Measurements from ENCODE around the gene DCTD. TPM values are rescaled to one million over a fixed set of nuclear protein-coding genes. Genes with fewer than 3 reads are reported as not detected.

Gene DCTD
- total and polyA plus RNA-seq, 2 experiments from 2014 or later = 39.3 to 40.3 TPM

- TF ChIP-seq, protein P1, sequence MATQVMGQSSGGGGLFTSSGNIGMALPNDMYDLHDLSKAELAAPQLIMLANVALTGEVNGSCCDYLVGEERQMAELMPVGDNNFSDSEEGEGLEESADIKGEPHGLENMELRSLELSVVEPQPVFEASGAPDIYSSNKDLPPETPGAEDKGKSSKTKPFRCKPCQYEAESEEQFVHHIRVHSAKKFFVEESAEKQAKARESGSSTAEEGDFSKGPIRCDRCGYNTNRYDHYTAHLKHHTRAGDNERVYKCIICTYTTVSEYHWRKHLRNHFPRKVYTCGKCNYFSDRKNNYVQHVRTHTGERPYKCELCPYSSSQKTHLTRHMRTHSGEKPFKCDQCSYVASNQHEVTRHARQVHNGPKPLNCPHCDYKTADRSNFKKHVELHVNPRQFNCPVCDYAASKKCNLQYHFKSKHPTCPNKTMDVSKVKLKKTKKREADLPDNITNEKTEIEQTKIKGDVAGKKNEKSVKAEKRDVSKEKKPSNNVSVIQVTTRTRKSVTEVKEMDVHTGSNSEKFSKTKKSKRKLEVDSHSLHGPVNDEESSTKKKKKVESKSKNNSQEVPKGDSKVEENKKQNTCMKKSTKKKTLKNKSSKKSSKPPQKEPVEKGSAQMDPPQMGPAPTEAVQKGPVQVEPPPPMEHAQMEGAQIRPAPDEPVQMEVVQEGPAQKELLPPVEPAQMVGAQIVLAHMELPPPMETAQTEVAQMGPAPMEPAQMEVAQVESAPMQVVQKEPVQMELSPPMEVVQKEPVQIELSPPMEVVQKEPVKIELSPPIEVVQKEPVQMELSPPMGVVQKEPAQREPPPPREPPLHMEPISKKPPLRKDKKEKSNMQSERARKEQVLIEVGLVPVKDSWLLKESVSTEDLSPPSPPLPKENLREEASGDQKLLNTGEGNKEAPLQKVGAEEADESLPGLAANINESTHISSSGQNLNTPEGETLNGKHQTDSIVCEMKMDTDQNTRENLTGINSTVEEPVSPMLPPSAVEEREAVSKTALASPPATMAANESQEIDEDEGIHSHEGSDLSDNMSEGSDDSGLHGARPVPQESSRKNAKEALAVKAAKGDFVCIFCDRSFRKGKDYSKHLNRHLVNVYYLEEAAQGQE (IDR thresholded peaks at IDR 0.05; ENCODE audit: unreplicated experiment) = no peak
- TF ChIP-seq JUNB (IDR thresholded peaks at IDR 0.05; ENCODE audit: unreplicated experiment) = no peak
Measured at GRCh38 chr4:182929296-182929695, 12.1 kb upstream of the DCTD start (continued).

GRCh38 chr4:182928061-182928460 lies 10.9 kb upstream of the DCTD start:
- no peaks in the 10 kb centered on the region for H3K79me2 ChIP-seq (replicated peaks; ENCODE audit: insufficient read depth)
- no peaks in the 10 kb centered on the region for H3K27me3 ChIP-seq (ENCODE audit: insufficient read depth)
- H3K36me3 ChIP-seq (ENCODE audit: insufficient read depth) = no peaks in the 10 kb centered on the region
- H3K4me3 ChIP-seq = no peak overlapping the region
- Mint-ChIP-seq H3K4me1 (no peaks in the 10 kb centered on the region), H3K9me3 (no peaks in the 10 kb centered on the region), H3K36me3 (ENCODE audit: low read depth) (no peaks in the 10 kb centered on the region), H3K27ac (no peak overlapping the region), H3K4me3 (no peak overlapping the region), H3K27me3 (ENCODE audit: insufficient read depth, low read depth, poor library complexity) (peaks cover 2% of the 10 kb centered on the region)
- ATAC-seq (peak; percentile 53), DNase-seq (ENCODE audit: low spot score) (peak; percentile 81)
- no peak overlapping the region for H2AFZ ChIP-seq
- H3K4me2 ChIP-seq = no peak overlapping the region
- no peaks in the 10 kb centered on the region for H3F3A ChIP-seq (replicated peaks; ENCODE audit: low read depth)
- H4K20me1 ChIP-seq (replicated peaks; ENCODE audit: insufficient read depth) = no peaks in the 10 kb centered on the region
- H3K9me2 ChIP-seq (ENCODE audit: insufficient read depth) = no peaks in the 10 kb centered on the region
- no peak overlapping the region for H3K27ac ChIP-seq (ENCODE audit: low read depth)
- no peak for TF ChIP-seq POLR2AphosphoS5 (IDR thresholded peaks at IDR 0.05; ENCODE audit: low read depth)
- no peak for TF ChIP-seq JUNB (IDR thresholded peaks at IDR 0.05; ENCODE audit: unreplicated experiment)
- TF ChIP-seq NANOG (IDR thresholded peaks at IDR 0.05; ENCODE audit: borderline replicate concordance) = no peak
- TF ChIP-seq CTCF (conservative IDR thresholded peaks at IDR 0.05; ENCODE audit: low read depth in 2 of 2) = peak; percentile 82 to 84
- TF ChIP-seq, protein P1 (IDR thresholded peaks at IDR 0.05; ENCODE audit: unreplicated experiment) = no peak
- TF ChIP-seq EZH2phosphoT487 (IDR thresholded peaks at IDR 0.05; ENCODE audit: unreplicated experiment) = no peak
- TF ChIP-seq, protein P2, sequence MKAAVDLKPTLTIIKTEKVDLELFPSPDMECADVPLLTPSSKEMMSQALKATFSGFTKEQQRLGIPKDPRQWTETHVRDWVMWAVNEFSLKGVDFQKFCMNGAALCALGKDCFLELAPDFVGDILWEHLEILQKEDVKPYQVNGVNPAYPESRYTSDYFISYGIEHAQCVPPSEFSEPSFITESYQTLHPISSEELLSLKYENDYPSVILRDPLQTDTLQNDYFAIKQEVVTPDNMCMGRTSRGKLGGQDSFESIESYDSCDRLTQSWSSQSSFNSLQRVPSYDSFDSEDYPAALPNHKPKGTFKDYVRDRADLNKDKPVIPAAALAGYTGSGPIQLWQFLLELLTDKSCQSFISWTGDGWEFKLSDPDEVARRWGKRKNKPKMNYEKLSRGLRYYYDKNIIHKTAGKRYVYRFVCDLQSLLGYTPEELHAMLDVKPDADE (IDR thresholded peaks at IDR 0.05) = no peak
- no peaks in the 10 kb centered on the region for H3K4me1 ChIP-seq (ENCODE audit: insufficient read depth)
